Neural cell (in vitro differentiated cells): Measurements from ENCODE around the gene SUSD4. TPM values are rescaled to one million over a fixed set of nuclear protein-coding genes. Genes with fewer than 3 reads are reported as not detected.

ENCODE experiments used
- H2AFZ ChIP-seq: fragments of 200-600, 300-800 bp; sonication (generic), shearing (Covaris generic); 2 replicates; pipeline ENCODE4 v1.6.0; 2014; ENCODE audit warnings: low read depth, mild to moderate bottlenecking, antibody characterized with exemption, low read length, moderate library complexity
- H3F3A ChIP-seq: fragments of 200-600 bp; shearing (Covaris generic); 2 replicates; pipeline ENCODE4 v1.6.1; 2016; ENCODE audit warnings: mild to moderate bottlenecking, moderate library complexity, mixed read lengths, antibody characterized with exemption, low read length; ENCODE audit not compliant: insufficient read depth, poor library complexity, severe bottlenecking
- H3K27ac ChIP-seq: fragments of 200-600, 300-800 bp; sonication (generic), shearing (Covaris generic); 2 replicates; pipeline ENCODE4 v1.5.1; 2014; ENCODE audit warnings: mild to moderate bottlenecking, low read length, moderate library complexity
- H3K27me3 ChIP-seq: fragments of 300-800, 200-600 bp; sonication (generic), shearing (Covaris generic); 2 replicates; pipeline ENCODE4 v1.6.0; 2014; ENCODE audit warnings: mild to moderate bottlenecking, low read depth, low read length, moderate library complexity; ENCODE audit not compliant: insufficient read depth
- H3K36me3 ChIP-seq: fragments of 300-800, 200-600 bp; sonication (generic), shearing (Covaris generic); 2 replicates; pipeline ENCODE4 v1.5.1; 2014; ENCODE audit warnings: mild to moderate bottlenecking, antibody characterized with exemption, low read length, moderate library complexity; ENCODE audit not compliant: insufficient read depth
- H3K4me2 ChIP-seq: fragments of 300-800, 200-600 bp; sonication (generic), shearing (Covaris generic); 2 replicates; pipeline ENCODE4 v1.6.0; 2014; ENCODE audit warnings: mild to moderate bottlenecking, low read length
- H3K4me3 ChIP-seq: fragments of 300-800, 200-600 bp; sonication (generic), shearing (Covaris generic); 2 replicates; pipeline ENCODE4 v1.5.1; 2014; ENCODE audit warnings: mild to moderate bottlenecking, low read length, moderate library complexity
- H3K79me2 ChIP-seq: fragments of 200-600 bp; shearing (Covaris generic); replicated peaks from 2 replicates; pipeline ENCODE4 v1.6.0; 2014; ENCODE audit warnings: mild to moderate bottlenecking, low read length, moderate library complexity; ENCODE audit not compliant: insufficient read depth
- H3K9ac ChIP-seq: fragments of 300-800, 200-600 bp; sonication (generic), shearing (Covaris generic); 2 replicates; pipeline ENCODE4 v1.6.1; 2016; ENCODE audit warnings: mild to moderate bottlenecking, low read length, mixed read lengths
- H3K9me2 ChIP-seq: fragments of 200-600 bp; shearing (Covaris generic); 2 replicates; pipeline ENCODE4 v1.6.1; 2016; ENCODE audit warnings: mild to moderate bottlenecking, low read length, mixed read lengths; ENCODE audit not compliant: insufficient read depth
- H3K9me3 ChIP-seq: fragments of 200-600, 300-800 bp; sonication (generic), shearing (Covaris generic); 2 replicates; pipeline ENCODE4 v1.6.1; 2016; ENCODE audit warnings: mild to moderate bottlenecking, mixed run types, low read length, moderate library complexity, mixed read lengths
- H4K20me1 ChIP-seq: fragments of 200-600 bp; shearing (Covaris generic); 2 replicates; pipeline ENCODE4 v1.6.1; 2016; ENCODE audit warnings: mild to moderate bottlenecking, mixed run types; ENCODE audit not compliant: insufficient read depth
- EP300 ChIP-seq: fragments of 450-650 bp; conservative IDR thresholded peaks from 2 replicates; pipeline ENCODE4 v1.6.1; 2014; ENCODE audit warnings: antibody characterized with exemption, mild to moderate bottlenecking, moderate library complexity; ENCODE audit not compliant: poor library complexity, severe bottlenecking
- EZH2 ChIP-seq: fragments of 200-600, 300-800 bp; shearing (Covaris generic), sonication (generic); IDR thresholded peaks from 2 replicates; pipeline ENCODE4 v1.6.1; 2014; ENCODE audit warnings: antibody characterized with exemption, low read length, borderline replicate concordance, mild to moderate bottlenecking; ENCODE audit not compliant: insufficient read depth, poor library complexity, severe bottlenecking
- MXI1 ChIP-seq: fragments of 450-650 bp; conservative IDR thresholded peaks from 2 replicates; pipeline ENCODE4 v1.6.1; 2014; ENCODE audit warnings: antibody characterized with exemption, mild to moderate bottlenecking; ENCODE audit not compliant: poor library complexity, severe bottlenecking
- POLR2AphosphoS5 ChIP-seq: IDR thresholded peaks from 2 replicates; pipeline ENCODE4 v1.6.1; 2012
- RAD21 ChIP-seq: fragments of 450-650 bp; conservative IDR thresholded peaks from 2 replicates; pipeline ENCODE4 v1.6.1; 2014; ENCODE audit warnings: antibody characterized with exemption, mild to moderate bottlenecking, moderate library complexity
- REST ChIP-seq: IDR thresholded peaks from 2 replicates; pipeline ENCODE4 v1.6.1; 2012; ENCODE audit warnings: borderline replicate concordance
- SMC3 ChIP-seq: fragments of 450-650 bp; conservative IDR thresholded peaks from 2 replicates; pipeline ENCODE4 v1.6.1; 2014; ENCODE audit warnings: antibody characterized with exemption, mild to moderate bottlenecking, moderate library complexity; ENCODE audit not compliant: poor library complexity
- TAF1 ChIP-seq: IDR thresholded peaks from 2 replicates; pipeline ENCODE4 v1.6.1; 2012; ENCODE audit warnings: low read depth
- polyA plus RNA-seq: library from polyadenylated mRNA; depleted of rRNA; stranded (reverse); fragments of >200 nt; gene quantifications from 2 replicates; pipeline ENCODE4 v1.2.3, GENCODE V29; 2014
- small RNA-seq, 3 experiments: library from RNA; depleted of rRNA; stranded (forward); fragments of <200 nt; gene quantifications; one replicate each; pipeline ENCODE3, GENCODE V24; 2012
- TF ChIP-seq, protein P1 (sequence below): fragments of 450-650 bp; IDR thresholded peaks from 2 replicates; pipeline ENCODE4 v1.5.1; 2014; ENCODE audit warnings: antibody characterized with exemption, mild to moderate bottlenecking, moderate library complexity; ENCODE audit not compliant: poor library complexity, severe bottlenecking

Gene SUSD4
- polyA plus RNA-seq, 1 donor from 2014 or later, result 31.5 TPM

DNA sequence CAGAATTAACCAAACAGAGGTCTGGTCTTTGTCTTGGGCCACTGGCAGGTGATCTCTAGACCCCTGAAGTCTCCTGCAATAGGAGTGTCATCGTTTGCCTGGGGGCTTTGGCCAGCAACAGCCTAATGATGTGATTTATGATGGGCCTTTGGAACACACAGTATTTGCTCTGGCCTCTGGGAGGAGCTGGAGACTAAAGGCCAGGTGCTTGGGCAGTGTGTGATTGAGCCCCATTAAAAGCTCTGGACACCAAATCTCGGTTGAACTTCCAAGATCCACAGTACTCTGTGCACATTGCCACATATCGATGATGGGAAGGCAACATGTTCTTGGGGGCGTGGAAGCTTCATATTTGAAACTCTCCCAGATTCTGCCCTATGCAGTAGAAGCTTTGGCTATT lies 188.9 kb downstream of the SUSD4 start:
- Histone ChIP-seq H3F3A (no peaks in the 10 kb centered on the region), H3K79me2 (no peaks in the 10 kb centered on the region), H3K9me3 (no peaks in the 10 kb centered on the region), H3K4me3 (no peak overlapping the region), H3K9ac (no peak overlapping the region), H4K20me1 (no peaks in the 10 kb centered on the region), H3K9me2 (no peaks in the 10 kb centered on the region), H3K27me3 (no peaks in the 10 kb centered on the region), H3K36me3 (no peaks in the 10 kb centered on the region), H3K4me2 (no peak overlapping the region), H2AFZ (no peak overlapping the region), H3K27ac (no peak overlapping the region)
- TF ChIP-seq POLR2AphosphoS5 (no peak), REST (no peak), SMC3 (no peak), EP300 (no peak), EZH2 (no peak), TAF1 (no peak), MXI1 (no peak), RAD21 (no peak)
- TF ChIP-seq, protein P1, sequence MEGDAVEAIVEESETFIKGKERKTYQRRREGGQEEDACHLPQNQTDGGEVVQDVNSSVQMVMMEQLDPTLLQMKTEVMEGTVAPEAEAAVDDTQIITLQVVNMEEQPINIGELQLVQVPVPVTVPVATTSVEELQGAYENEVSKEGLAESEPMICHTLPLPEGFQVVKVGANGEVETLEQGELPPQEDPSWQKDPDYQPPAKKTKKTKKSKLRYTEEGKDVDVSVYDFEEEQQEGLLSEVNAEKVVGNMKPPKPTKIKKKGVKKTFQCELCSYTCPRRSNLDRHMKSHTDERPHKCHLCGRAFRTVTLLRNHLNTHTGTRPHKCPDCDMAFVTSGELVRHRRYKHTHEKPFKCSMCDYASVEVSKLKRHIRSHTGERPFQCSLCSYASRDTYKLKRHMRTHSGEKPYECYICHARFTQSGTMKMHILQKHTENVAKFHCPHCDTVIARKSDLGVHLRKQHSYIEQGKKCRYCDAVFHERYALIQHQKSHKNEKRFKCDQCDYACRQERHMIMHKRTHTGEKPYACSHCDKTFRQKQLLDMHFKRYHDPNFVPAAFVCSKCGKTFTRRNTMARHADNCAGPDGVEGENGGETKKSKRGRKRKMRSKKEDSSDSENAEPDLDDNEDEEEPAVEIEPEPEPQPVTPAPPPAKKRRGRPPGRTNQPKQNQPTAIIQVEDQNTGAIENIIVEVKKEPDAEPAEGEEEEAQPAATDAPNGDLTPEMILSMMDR, result no peak

Small RNA genes within 50 kb of the gene (small RNA-seq; reads per million reads assigned to genes)
- gene RNU4-57P, result 0 reads per million in 3 experiments

Other genes with a start within 250 kb of the SUSD4 start
- gene TLR5, start 220.9 kb downstream of the SUSD4 start, polyA plus RNA-seq, result not detected in 2 replicates
- not detected in 2 replicates for gene CCDC185, start 29.2 kb upstream of the SUSD4 start, polyA plus RNA-seq